GM12872 (cell line): ENCODE data around the gene CDC73.

Experiments
- TF ChIP-seq, protein P1 (sequence below): IDR thresholded peaks from 3 replicates; pipeline ENCODE4 v1.5.1; 2011; ENCODE audit warnings: low read depth, mild to moderate bottlenecking, low read length, moderate library complexity; ENCODE audit not compliant: insufficient read depth

Gene CDC73

DNA sequence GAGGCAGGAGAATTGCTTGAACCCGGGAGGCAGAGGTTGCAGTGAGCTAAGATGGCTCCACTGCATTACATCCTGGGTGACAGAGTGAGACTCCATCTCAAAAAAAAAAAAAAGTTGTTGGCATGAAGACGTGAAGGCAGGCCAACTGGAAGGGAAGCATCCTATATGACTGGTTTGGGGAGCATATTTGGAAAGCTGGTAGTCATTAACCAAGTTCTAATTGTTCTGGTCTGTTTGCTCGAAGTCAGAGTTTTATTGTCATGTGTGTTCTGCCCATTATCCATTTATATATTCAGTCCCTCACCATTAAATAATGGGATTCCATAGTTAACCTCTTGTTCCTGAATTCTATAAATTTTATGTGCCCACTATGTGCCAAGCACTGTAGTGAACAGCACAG, 13.4 kb upstream of the CDC73 start:
- TF ChIP-seq, protein P1, sequence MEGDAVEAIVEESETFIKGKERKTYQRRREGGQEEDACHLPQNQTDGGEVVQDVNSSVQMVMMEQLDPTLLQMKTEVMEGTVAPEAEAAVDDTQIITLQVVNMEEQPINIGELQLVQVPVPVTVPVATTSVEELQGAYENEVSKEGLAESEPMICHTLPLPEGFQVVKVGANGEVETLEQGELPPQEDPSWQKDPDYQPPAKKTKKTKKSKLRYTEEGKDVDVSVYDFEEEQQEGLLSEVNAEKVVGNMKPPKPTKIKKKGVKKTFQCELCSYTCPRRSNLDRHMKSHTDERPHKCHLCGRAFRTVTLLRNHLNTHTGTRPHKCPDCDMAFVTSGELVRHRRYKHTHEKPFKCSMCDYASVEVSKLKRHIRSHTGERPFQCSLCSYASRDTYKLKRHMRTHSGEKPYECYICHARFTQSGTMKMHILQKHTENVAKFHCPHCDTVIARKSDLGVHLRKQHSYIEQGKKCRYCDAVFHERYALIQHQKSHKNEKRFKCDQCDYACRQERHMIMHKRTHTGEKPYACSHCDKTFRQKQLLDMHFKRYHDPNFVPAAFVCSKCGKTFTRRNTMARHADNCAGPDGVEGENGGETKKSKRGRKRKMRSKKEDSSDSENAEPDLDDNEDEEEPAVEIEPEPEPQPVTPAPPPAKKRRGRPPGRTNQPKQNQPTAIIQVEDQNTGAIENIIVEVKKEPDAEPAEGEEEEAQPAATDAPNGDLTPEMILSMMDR, result no peak

DNA sequence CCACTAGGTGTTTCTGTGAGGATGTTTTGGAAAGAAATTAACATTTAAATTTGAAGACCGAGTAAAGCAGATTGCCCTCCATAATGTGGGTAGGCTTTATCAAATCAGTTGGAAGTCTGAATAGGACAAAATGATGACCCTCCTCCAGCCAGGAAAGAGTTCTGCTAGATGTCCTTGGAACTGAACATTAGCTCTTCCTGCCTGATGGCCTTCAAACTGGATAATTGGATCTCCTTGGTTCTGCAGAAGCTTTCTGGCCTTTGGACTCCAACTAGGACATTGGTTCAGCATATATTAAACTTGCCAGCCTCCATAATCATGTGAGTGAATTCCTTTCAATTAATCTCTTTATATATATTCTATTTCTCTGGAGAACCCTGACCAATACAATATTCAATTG, 12.2 kb upstream of the CDC73 start:
- TF ChIP-seq, protein P1, result no peak

DNA sequence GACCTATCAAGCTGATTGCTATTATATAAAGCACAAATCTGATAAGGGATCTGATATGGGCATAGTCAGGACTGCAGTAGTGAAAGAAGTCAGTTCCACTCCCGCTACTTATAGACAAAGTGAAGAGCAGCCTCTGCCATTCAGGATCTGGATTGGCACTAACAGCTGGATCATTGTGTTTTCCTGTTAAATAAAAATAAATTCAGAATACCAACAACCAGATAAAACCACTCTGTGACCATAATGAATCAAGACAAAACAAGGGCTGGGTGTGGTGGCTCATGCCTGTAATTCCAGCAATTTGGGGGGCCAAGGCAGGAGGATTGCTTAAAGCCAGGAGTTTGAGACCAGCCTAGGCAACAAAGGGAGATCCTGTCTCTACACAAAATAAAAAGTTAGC, 11.6 kb upstream of the CDC73 start:
- TF ChIP-seq, protein P1, result no peak

DNA sequence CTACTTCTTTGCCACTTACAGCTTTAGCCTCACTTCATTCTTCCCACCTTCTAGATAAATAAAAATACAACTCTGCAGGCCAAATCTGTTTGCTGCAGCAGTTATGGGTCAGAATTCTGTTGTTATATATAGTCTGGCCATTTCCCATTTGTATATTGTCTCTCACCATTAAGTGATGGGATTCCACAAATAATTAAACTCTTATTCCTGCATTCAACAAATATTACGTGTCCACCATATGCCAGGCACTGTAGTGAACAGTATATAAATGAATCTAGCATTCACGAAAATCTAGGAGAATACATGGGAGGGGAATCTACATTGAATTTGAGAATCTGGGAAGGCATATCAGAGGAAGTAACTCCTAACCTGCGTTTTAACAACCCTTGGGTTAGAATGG, 11.0 kb upstream of the CDC73 start:
- TF ChIP-seq, protein P1, result no peak

DNA sequence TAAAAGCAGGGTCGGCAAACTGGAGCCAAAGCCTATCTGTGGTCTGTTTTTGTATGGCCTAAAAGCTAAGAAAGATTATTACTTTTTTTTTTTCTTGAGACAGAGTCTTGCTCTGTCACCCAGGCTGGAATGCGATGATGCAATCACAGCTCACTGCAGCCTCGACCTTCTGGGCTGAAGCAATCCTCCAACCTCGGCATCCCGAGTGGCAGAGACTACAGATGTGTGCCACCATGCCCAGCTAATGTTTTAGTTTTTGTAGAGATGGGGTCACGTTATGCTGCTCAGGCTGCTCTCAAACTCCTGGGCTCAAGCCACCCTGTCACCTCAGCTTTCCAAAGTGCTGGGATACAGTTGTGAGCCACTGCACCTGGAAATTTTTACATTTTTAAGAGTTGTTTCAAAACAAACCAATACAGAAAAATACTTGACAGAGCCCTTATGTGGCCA, 10.2 kb upstream of the CDC73 start:
- TF ChIP-seq, protein P1, result no peak

DNA sequence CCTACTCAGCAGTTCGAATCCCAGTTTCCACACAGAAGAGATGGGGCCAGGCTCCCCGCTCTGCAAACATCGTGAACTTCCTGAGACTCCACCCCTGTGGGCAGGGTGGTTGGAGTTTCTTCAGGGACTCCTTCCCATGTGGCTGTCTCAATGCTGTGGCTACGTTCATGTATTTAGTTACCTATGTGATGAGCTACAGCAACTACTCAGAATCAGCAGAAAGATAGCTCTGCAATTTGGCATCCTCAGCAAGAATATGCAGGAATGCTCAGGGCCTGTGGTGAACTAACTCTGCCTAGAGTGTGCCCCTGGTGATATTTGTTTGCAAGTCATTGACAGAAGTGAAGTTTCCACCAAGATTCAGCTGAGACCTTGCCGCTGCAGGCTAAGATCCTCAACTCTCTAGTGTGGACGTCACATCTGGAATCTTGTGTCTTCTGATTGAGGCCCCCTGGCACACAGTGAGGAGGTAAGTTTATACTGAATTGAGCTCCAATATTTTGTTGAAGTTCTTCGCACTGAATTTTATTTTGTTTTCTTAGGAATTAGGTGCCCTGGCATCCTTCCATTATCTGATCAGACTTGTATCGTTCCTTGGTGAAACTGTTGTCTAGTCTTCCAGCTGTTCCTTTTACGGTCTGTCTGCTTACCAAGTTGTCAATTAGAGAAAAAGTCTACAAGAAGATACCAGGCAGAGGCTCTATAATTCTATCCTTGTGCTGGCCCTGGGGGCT, 8.4 kb upstream of the CDC73 start:
- TF ChIP-seq, protein P1, result no peak

DNA sequence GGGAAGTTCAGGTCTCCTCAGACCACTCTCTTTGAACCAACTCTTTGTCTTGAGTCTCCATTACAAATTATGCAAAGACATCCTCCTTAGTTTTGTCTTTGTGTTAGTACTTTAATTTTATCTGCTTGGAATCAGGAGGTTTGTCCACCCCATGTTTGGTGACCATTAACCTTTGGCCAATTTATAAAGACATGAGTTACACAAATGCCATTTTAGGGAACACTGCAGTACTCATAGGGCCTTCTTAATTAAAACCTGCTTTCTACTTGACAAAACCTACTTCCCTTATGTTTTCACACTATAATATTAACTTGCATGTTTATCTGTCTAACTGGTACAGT, 7.9 kb upstream of the CDC73 start:
- TF ChIP-seq, protein P1, result no peak
